ENCODE data around the gene TMEM132C. TPM values are rescaled to one million over a fixed set of nuclear protein-coding genes. Genes with fewer than 3 reads are reported as not detected.

The TMEM132C gene
- polyA plus RNA-seq, 1 of the 3 experiments (the other 2 are of a cell fraction) = not detected

- TF ChIP-seq RAD21 (IDR thresholded peaks at IDR 0.05; ENCODE audit: low read length) = no peak
- no peak for TF ChIP-seq EZH2phosphoT487 (IDR thresholded peaks at IDR 0.05; ENCODE audit: borderline replicate concordance, low read depth)
- no peak for TF ChIP-seq USF1 (IDR thresholded peaks at IDR 0.05; ENCODE audit: borderline replicate concordance, low read depth)
- no peak for TF ChIP-seq CHD2 (IDR thresholded peaks at IDR 0.05; ENCODE audit: low read length, partially characterized antibody)
- TF ChIP-seq USF2 (IDR thresholded peaks at IDR 0.05; ENCODE audit: borderline replicate concordance, low read depth, low read length) = no peak
- no peak for TF ChIP-seq RCOR1 (IDR thresholded peaks at IDR 0.05; ENCODE audit: low read length)
- no peak for TF ChIP-seq CTCF (IDR thresholded peaks at IDR 0.05)
- Histone ChIP-seq H3K36me3 (replicated peaks in 1 of 2; ENCODE audit: control insufficient read depth in 1 of 2, insufficient read depth in 2 of 2, low read length in 1 of 2) (no peaks in the 10 kb centered on the region), H3K27me3 (ENCODE audit: insufficient read depth) (no peaks in the 10 kb centered on the region), H3K9ac (no peak overlapping the region), H3K79me2 (ENCODE audit: insufficient read depth) (no peaks in the 10 kb centered on the region), H3K4me3 (ENCODE audit: low read depth in 2 of 2, low read length in 1 of 2) (no peak overlapping the region), H3K9me3 (no peaks in the 10 kb centered on the region), H3K4me1 (ENCODE audit: control insufficient read depth in 1 of 2, insufficient read depth in 2 of 2, low read depth in 1 of 2, low read length in 1 of 2) (no peaks in the 10 kb centered on the region), H3F3A (replicated peaks; ENCODE audit: insufficient read depth) (no peaks in the 10 kb centered on the region), H4K20me1 (ENCODE audit: insufficient read depth) (no peaks in the 10 kb centered on the region), H3K27ac (ENCODE audit: low read depth in 2 of 2, low read length in 1 of 2) (no peak overlapping the region), H3K4me2 (no peak overlapping the region), H3K9me2 (no peaks in the 10 kb centered on the region), H2AFZ (ENCODE audit: low read depth) (no peak overlapping the region)
- 39% methylated on average over 7 of the region's 8 CpGs for whole genome bisulfite sequencing (ENCODE audit: low lambda C conversion rate)
- ChIA-PET CTCF (no interaction called here), POLR2A (no interaction called here)
- no peak for DNase-seq
Measured at GRCh38 chr12:128621304-128621703, 354.3 kb downstream of the TMEM132C start.

- WGBS (ENCODE audit: low lambda C conversion rate) = 43% methylated on average over 6 of the region's 6 CpGs
- TF ChIP-seq ELF1 (IDR thresholded peaks at IDR 0.05) (no peak), FOXM1 (IDR thresholded peaks at IDR 0.05; ENCODE audit: low read depth) (no peak), FOSL2 (IDR thresholded peaks at IDR 0.05; ENCODE audit: borderline replicate concordance, low read depth) (no peak), IRF3 (IDR thresholded peaks at IDR 0.05; ENCODE audit: low read depth, low read length) (no peak), NRF1 (IDR thresholded peaks at IDR 0.05; ENCODE audit: low read depth, low read length) (no peak), CTCF (IDR thresholded peaks at IDR 0.05) (no peak), SIN3A (IDR thresholded peaks at IDR 0.05; ENCODE audit: borderline replicate concordance, low read depth, low read length) (no peak)
Measured at GRCh38 chr12:128623748-128624147, 356.8 kb downstream of the TMEM132C start.

More at GRCh38 chr12:128623748-128624147, 356.8 kb downstream of the TMEM132C start:
- no peaks in the 10 kb centered on the region for H3K9me2 ChIP-seq
- H3K4me3 ChIP-seq (ENCODE audit: low read depth in 2 of 2, low read length in 1 of 2) = no peak overlapping the region
- no peak overlapping the region for H3K27ac ChIP-seq (ENCODE audit: low read depth in 2 of 2, low read length in 1 of 2)
- no peaks in the 10 kb centered on the region for H3K36me3 ChIP-seq (replicated peaks in 1 of 2; ENCODE audit: control insufficient read depth in 1 of 2, insufficient read depth in 2 of 2, low read length in 1 of 2)
- CTCF ChIA-PET = no interaction called here
- no peak overlapping the region for H3K9ac ChIP-seq
- no peaks in the 10 kb centered on the region for H4K20me1 ChIP-seq (ENCODE audit: insufficient read depth)
- no peaks in the 10 kb centered on the region for H3K79me2 ChIP-seq (ENCODE audit: insufficient read depth)
- H3K4me1 ChIP-seq (ENCODE audit: control insufficient read depth in 1 of 2, insufficient read depth in 2 of 2, low read depth in 1 of 2, low read length in 1 of 2) = no peaks in the 10 kb centered on the region
- no peak overlapping the region for H3K4me2 ChIP-seq
- no peak for DNase-seq
- no peak overlapping the region for H2AFZ ChIP-seq (ENCODE audit: low read depth)
- POLR2A ChIA-PET = interaction anchor here (0.6 kb wide), 1 partner anchor 437 kb away, joined by 3 read pairs; no protein-coding TSS in a partner anchor
- no peaks in the 10 kb centered on the region for H3F3A ChIP-seq (replicated peaks; ENCODE audit: insufficient read depth)
- H3K27me3 ChIP-seq (ENCODE audit: insufficient read depth) = no peaks in the 10 kb centered on the region
- H3K9me3 ChIP-seq = no peaks in the 10 kb centered on the region

Measured in SK-N-SH (cell line).